ENCODE data around the gene ADAM33.
A peak's percentile ranks its signal among the peaks of the same experiment; 100 is the strongest.

Gene ADAM33

DNA sequence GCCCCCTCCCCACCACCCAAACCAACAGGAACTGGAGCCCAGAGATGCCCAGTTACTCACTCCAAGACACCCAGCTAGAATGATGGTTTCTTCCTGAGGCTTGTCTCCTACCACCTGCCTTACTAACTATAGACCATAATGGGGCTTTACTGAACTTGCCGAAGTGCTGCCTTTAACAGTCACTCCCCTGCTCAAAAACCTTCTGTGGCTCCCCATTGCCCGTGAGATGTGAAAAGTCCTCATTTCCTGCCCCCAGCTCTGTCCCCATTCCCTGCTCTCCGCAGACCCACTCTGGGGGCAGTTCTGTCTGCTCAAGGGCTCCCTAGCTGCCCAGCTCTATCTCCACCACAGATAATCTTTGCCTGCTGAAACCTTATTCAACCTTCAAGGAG lies 25.7 kb upstream of the ADAM33 start:
- DNase-seq (ENCODE audit: low read depth in 2 of 3, low spot score in 1 of 3) = no peak

DNA sequence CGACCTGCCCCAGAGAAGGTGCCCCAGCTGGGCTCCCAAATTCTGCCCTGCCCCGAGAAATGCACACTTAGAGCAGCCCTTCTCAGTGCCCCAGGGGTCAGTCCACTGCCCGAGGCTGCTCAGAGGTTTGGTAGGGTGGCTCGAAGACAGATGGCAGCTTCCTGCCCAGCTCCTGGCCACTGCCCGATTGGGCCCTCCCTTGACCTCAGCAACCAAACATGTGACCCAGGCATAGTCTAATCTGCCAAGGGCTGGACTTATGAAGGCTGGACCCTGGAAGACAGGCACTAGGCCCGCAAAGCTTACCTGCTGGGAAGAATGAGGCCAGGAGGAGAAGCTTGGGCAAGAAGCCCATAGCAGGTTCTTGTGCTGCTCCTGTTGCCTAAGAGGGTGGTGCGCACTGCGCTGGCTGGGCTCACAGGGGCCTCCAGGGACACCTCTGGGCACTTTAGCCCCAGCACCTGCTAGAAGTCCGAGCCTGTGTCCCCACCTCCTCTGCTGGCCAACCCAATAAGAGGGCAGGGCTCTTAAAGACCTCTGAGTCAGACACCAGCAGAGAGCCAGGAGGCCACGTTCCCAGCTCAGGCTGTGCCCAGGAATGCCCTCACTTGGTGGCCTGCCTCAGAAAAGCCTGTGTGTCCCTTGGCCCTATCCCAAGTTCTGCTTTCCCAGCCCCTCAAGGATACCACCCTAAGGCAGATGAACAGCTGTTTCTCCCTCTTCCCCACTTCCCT lies 25.1 kb upstream of the ADAM33 start:
- DNase-seq (ENCODE audit: low read depth in 2 of 3, low spot score in 1 of 3) = no peak

GRCh38 chr20:3705970-3706739 lies 24.3 kb upstream of the ADAM33 start:
- no peak for DNase-seq (ENCODE audit: low read depth in 2 of 3, low spot score in 1 of 3)

- no peak for DNase-seq (ENCODE audit: low read depth in 2 of 3, low spot score in 1 of 3)
These were observed 23.7 kb upstream of the ADAM33 start for GRCh38 chr20:3705491-3705969.

DNA sequence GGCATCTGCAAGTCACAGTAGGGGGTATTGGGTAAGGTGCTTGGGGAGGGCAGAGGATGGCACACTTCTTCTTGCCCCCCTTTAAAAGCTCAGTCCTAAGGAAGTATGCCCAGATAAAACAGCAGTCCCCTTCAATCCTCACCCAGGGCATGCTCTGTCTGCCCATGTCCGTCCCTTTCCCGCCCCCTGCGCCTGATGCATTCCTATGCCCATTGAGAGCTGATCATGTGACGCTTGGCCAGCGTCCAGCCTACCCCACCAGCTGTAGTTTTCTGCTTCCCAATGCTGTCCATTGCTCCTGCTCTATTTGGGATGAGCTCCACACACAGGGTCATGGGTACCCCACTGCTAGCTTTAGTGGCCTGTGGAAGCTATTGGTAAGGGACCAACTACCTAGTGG lies 22.3 kb upstream of the ADAM33 start:
- no peak for DNase-seq (ENCODE audit: low read depth in 2 of 3, low spot score in 1 of 3)

DNA sequence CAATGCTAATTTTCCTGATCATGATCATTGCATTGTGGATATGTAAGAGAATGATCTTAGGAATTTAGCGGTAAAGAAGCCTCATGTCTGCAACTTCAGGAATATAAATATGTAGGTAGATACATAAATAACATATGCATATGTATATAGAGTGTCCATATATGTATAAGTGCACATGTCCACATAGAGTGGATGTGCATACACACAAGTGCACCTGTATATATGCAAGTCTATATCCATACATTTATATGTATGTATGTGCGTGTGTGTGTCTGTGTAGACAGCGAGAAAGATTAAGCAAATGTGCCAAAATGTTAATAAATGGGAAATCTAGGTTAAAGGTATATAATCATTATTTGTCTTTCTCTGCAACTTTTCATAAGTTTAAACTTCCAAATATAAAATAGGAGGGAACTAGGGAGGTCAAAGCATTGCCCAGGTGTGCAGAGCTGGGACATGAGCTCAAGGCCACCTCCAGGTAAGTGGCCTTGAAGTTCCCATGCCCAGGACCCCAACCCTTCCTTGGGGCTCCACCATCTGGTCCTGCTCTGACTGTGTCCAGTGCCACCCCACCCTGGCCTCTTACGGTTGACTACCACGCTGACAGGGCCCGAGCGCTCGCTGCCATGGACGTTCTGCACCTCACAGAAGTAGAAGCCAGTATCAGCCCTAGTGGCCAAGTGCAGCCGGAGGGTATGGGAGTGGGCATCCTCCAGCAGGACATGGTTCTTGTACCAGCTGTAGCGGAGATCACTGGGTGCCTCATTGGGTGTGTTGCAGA lies 21.0 kb upstream of the ADAM33 start:
- DNase-seq (ENCODE audit: low read depth in 2 of 3, low spot score in 1 of 3) = no peak

DNA sequence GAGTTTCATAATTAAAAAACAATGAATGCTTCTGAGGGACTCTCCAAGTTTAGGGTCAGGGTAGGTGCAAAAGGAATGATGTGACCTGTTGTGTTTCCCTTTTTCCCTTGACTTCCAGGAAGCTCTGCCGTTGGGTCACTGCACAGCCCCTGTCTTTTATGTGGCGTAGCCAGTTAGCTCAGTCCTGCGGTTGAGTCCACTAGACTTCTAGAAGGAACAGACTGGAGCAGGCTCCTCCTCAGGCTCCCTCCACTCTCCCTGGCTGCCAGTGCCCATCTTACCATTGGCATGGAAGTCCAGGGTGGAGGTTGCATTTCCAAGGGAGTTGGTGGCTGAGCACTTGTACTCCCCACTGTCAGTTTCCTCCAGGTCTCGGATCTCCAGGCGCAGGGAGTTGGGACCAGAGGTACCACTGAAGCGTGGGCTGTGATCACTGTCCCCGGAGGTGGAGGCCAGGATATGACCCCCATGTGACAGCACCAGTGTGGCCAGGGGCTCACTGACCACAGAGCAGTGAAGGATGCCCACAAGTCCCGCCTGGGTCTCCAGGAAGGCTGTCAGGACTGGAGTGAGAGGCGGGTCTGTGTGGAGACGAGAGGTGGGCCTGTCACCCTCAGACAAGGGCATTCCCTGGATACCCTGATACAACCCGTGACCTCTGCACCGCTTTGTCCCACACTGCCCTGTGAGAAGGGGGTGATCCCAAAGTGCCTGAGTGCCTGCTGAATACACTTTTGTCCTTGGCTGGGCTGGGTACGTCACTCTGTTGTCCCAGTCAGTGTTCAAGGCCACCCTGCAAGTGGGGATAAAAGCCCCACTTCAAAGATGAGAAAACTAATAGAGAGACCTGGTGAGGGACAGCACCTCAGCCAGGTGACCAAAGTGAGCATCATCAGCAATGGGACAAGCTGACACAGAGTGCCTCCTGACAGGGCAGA lies 19.5 kb upstream of the ADAM33 start:
- DNase-seq (ENCODE audit: low read depth in 2 of 3, low spot score in 1 of 3) = no peak

DNA sequence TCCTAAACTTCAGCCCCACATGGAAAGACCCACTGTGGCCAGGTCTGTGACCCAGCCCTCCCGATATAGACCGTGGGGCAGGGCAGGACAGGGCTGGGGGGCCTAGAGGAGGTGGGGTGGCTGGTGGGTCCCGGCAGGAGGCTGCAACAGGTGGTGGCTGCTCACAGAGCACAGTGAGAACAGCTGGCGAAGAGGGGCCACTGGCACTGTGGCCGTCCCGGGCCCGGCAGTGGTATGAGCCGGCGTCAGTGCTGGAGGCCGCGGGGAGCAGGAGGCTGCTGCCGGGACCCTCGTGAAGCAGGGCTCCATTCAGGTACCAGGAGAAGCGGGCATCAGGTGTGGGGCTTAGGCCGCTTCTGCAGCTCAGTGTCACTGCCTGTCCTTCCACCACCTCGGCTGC lies 17.2 kb upstream of the ADAM33 start:
- no peak for DNase-seq (ENCODE audit: low read depth in 2 of 3, low spot score in 1 of 3)

DNA sequence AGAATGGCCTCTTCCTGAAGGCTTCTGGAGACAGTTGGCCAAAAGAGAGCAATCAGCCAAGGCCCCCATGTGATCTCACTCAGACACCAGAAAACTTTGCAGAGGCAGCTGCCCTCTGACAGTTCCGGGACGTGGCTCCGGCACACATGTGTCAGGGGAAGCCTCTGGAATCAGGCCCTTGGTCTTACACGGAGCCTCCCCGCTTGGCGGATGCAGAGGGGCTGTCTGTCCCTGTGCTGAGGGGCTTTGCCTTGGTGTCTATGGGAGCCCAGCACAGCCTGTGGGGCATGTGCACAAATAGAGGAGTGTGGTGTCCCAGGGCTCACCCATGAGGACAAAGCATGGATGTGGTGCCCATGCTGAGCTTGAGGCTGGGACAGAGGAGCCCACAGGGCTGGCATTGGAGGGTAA lies 16.8 kb upstream of the ADAM33 start:
- DNase-seq (ENCODE audit: low read depth in 2 of 3, low spot score in 1 of 3) = no peak

- DNase-seq (ENCODE audit: low read depth in 2 of 3, low spot score in 1 of 3) = no peak
These were observed 15.9 kb upstream of the ADAM33 start for GRCh38 chr20:3697588-3698305.

GRCh38 chr20:3696745-3697587 lies 15.2 kb upstream of the ADAM33 start:
- DNase-seq (ENCODE audit: low read depth in 2 of 3, low spot score in 1 of 3) = no peak

DNA sequence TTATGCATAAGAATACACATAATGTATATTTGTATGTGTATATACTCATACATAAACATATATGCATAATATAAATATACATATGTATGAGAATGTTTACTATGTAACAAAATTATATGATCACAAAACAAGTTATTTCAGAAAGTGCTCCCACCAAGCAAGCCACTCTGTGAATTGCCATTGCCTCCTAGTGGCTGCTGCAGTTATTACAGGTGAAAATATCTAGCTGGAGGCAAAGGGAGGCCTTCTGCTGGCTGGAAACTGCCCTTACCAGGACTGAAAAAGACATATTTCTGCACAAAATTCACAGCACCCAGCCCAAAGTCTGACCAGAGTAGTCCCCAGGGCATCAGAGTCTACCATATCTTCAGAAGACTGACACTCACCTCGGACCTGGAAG lies 14.4 kb upstream of the ADAM33 start:
- peak in 1 of 3 donors; percentile 22 for DNase-seq (ENCODE audit: low read depth in 2 of 3, low spot score in 1 of 3)

GRCh38 chr20:3694864-3695263 lies 13.1 kb upstream of the ADAM33 start:
- no peak for DNase-seq (ENCODE audit: low read depth in 2 of 3, low spot score in 1 of 3)

DNA sequence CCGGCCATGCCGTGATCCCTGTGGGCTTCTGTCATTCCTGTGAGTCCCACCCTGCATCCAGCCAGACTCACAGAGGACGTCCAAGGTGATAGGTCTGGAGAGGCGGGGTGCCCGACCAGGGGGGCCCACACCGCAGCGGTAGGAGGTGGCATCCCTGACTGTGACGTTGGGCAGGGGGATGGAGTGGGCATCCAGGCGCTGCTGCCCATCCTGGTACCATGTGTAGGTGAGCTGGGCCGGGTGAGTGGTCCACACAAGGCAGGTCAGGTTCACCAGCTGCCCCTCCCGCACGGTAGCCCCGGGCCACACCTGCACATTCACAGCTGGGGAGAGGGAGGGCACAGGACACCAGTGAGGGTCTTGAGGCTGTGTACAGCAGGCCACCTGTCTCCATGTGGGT lies 11.6 kb upstream of the ADAM33 start:
- no peak for DNase-seq (ENCODE audit: low read depth in 2 of 3, low spot score in 1 of 3)

- DNase-seq (ENCODE audit: low read depth in 2 of 3, low spot score in 1 of 3) = no peak
These were observed 11.0 kb upstream of the ADAM33 start for GRCh38 chr20:3692706-3693294.

GRCh38 chr20:3691897-3692296 lies 10.1 kb upstream of the ADAM33 start:
- DNase-seq (ENCODE audit: low read depth in 2 of 3, low spot score in 1 of 3) = no peak

GRCh38 chr20:3691306-3691705 lies 9.5 kb upstream of the ADAM33 start:
- no peak for DNase-seq (ENCODE audit: low read depth in 2 of 3, low spot score in 1 of 3)

DNA sequence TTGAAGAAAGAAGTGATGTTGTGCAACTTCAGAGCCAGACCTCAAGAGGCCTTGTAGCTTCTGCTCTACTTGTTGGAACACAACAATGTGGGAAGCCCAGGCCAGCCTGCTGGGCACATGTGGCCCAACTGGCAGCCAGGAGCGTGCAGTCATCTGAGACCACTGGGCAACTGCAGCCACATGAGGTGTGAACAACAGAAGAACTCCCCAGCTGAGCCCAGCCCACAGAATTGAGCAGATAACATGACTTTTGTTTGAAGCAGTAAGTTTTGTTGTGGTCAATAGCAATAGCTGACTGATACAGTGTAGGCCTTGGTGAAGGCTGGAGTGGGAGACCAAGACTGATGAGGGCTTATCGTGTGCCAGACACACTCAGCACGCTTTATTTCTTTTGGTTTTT lies 8.6 kb upstream of the ADAM33 start:
- DNase-seq (ENCODE audit: low read depth in 2 of 3, low spot score in 1 of 3) = no peak

- no peak for DNase-seq (ENCODE audit: low read depth in 2 of 3, low spot score in 1 of 3)
These were observed 8.2 kb upstream of the ADAM33 start for GRCh38 chr20:3689978-3690377.
